HuH-7.5 (cell line): ENCODE results near the gene BNC1.
"Not testable (repeated sequence)": the region's sequence is repeated elsewhere in the genome, so short reads cannot be mapped to it uniquely, and the experiment has no call there.

Source experiments
- DNase-seq: peaks from one replicate; pipeline ENCODE4 v3.0.0; 2011; ENCODE audit warnings: low spot score

Gene BNC1

DNA sequence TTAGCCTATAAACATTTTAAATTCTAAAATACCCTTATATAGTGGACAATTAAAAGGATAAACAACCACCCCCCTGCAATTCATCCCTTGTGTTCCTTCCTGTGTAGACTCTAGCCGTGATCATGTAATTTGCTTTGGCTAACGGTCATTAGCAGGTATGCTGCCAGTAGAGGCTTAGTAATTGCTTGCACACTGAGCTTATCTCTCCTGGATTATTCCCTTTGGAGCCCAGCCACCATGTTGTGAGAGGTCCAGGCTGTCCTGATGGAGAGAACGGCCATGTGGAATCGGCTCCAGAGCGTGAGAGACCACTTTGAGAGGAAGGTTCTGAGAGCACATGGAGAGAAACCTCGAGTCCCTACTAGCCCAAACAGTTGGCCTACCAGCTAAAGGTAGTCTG lies 11.0 kb upstream of the BNC1 start:
- DNase-seq: no peak

DNA sequence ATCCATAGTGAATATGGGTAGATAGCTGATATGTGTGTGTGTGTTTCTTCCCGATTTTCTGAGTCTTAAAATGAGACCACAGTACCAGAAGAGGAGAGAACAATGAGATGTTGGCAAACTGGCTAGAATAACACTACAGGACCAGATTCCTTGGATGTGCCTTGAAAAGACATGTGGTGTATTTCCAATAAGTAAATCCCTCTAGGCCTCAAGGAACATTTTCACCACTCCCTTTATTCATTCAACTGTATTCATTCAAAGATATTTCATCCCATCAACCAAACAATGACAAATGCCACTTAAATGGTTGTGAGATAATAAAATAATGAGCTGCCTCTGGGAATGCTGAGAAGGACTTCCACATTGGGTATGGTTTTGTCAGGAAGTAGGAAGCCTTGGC lies 8.7 kb upstream of the BNC1 start:
- DNase-seq: no peak

- no peak for DNase-seq
Observed at GRCh38 chr15:83292317-83292716, 7.9 kb upstream of the BNC1 start.

DNA sequence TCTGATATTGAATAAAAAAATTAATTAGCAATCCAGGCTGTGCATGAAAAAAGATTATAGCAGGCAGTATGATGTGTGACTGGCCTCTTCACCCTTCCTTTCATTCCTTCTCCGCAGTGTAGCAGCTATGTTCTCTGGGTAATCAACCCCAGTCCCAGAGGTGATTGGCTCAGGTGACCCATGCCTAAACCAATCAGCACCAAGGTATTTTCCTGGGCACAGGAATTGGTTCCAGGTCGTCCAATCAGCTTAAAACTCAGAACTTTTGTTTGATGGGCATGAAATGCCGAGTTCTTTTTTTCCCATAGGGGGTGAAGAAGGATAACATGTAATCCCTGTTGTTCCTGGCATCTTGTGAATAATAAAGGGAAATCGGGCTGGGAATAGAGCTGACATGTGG lies 5.8 kb upstream of the BNC1 start:
- no peak for DNase-seq

- no peak for DNase-seq
Observed at GRCh38 chr15:83289160-83289559, 4.7 kb upstream of the BNC1 start.

- DNase-seq: no peak
Observed at GRCh38 chr15:83288381-83288801, 3.9 kb upstream of the BNC1 start.

DNA sequence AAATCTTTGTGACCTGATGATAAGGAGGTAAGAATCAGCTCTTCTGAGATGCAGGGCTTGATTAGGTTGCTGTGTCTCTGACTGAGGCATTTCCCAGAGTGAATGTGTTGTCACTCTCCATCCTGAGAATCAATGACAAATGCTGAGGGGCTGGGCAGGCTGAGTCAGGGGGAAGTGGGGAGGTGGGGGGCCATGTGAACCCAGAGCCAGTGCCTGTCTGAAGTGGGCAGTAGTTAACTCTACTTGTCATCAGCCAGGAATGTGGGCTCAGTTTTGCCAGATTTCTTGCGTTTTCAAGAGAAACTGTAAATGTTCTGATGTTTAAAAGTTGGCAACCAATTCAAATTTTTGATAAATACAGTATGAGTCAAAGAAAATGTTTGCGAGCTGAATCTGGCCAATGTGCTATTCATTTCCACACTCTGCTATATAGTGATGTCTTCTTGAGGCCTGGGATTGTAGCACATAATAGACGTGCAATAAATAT lies 3.1 kb upstream of the BNC1 start:
- DNase-seq: no peak

- DNase-seq: no peak
Observed at GRCh38 chr15:83285979-83286553, 1.6 kb upstream of the BNC1 start.

- DNase-seq: no peak
Observed at GRCh38 chr15:83285284-83285978, 967 bp upstream of the BNC1 start.

- DNase-seq: no peak
Observed at GRCh38 chr15:83283813-83284558, 478 bp downstream of the BNC1 start.

- no peak for DNase-seq
Observed at GRCh38 chr15:83283138-83283812, 1.2 kb downstream of the BNC1 start.

GRCh38 chr15:83282776-83283137 lies 1.7 kb downstream of the BNC1 start:
- DNase-seq: no peak

GRCh38 chr15:83282141-83282540 lies 2.3 kb downstream of the BNC1 start:
- DNase-seq: no peak

DNA sequence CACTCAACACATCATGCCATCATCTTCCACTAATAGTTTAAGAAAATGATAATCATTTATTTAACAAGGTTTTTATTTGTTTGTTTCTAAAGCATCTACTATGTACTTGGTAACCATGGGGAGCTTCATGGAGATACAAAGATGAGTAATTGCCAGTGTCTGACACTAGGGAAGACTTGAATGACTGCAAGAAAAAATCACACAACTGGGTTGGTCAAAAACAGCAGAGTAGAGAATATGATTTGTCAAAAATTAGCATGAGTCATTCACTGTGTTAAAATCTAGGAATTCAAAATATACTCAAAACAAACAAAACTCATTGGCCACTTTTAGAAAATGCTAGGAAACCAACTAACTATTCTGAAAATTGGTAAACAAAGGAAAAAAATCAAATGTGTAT lies 6.3 kb downstream of the BNC1 start:
- DNase-seq: no peak

GRCh38 chr15:83276661-83277060 lies 7.8 kb downstream of the BNC1 start:
- DNase-seq: no peak

GRCh38 chr15:83275412-83275811 lies 9.1 kb downstream of the BNC1 start:
- no peak for DNase-seq

- no peak for DNase-seq
Observed at GRCh38 chr15:83270176-83270575, 14.3 kb downstream of the BNC1 start.

DNA sequence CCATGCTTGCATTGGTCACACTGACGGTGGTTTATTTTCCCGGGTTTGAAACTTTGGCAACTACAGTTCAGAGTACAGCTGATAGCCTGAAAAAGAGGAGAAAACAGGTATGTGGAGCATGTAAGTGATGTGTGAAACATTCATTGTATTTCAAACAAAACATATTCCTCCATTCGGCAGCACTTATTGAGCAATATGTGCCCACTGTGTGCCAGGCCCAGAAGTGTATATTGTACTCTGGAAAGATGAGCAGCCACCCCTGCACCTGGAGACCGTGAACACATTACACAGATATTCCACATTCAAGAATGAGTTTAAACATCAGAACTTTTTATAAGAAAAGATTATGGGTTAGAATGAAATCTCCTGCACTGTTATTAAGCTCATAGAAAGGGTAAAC lies 16.3 kb downstream of the BNC1 start:
- no peak for DNase-seq

- DNase-seq: no peak
Observed at GRCh38 chr15:83262594-83263315, 21.7 kb downstream of the BNC1 start.

GRCh38 chr15:83262181-83262580 lies 22.3 kb downstream of the BNC1 start:
- DNase-seq: not testable (repeated sequence)

DNA sequence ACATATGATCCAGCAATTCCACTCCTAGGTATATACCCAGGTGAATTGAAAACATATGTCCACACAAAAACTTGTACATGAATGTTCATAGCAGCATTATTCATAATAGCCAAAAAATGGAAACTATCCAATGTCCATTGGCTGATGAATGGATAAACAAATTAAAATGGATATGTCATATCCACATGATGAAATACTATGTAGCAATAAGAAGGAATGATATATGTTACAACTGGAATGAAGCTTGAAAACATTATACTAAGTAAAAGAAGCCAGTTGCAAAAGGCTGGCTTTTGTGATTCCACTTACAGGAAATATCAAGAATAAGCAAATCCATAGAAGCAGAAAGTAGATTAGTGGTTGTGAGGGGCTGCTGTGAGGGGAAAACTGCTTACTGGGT lies 33.7 kb downstream of the BNC1 start:
- no peak for DNase-seq

DNA sequence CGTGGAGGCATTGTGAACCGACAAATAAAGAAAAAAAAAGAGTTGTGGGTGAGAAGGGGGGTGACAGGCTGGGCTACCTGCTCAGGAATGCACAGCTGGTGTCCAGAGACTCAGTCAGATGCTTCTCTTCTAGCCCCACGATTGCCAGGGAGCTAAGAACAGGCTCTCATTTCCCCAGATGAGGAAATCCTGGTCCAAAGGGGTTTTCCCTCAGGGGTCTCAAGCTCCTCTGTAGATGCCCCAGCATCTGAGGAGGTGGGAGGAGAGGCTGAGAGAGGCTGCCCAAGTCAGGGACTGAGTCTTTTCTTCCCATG lies 35.5 kb downstream of the BNC1 start:
- DNase-seq: no peak
